Lower lobe of right lung (tissue), 2 donors: ENCODE measurements around the gene NLRP10. TPM values are rescaled to one million over a fixed set of nuclear protein-coding genes. Genes with fewer than 3 reads are reported as not detected.

Experiments
- ATAC-seq, 2 donors: fragments of 200-7000 bp; cut with Tn5 transposase; one replicate each; pipeline ENCODE4 v1.9.1; 2020 to 2022; ENCODE audit warnings: mild to moderate bottlenecking in 2 of 2, moderate library complexity in 2 of 2
- DNase-seq: peaks from one replicate; pipeline ENCODE4 v3.0.0-alpha.2; 2020
- H3K27ac ChIP-seq: fragments of 200-600 bp; one replicate; pipeline ENCODE4 v1.8.0; 2022
- H3K27me3 ChIP-seq: fragments of 200-600 bp; one replicate; pipeline ENCODE4 v1.8.0; 2022; ENCODE audit warnings: low read depth
- H3K36me3 ChIP-seq: fragments of 200-600 bp; one replicate; pipeline ENCODE4 v1.8.0; 2022; ENCODE audit warnings: mild to moderate bottlenecking
- H3K4me1 ChIP-seq: fragments of 200-600 bp; one replicate; pipeline ENCODE4 v1.8.0; 2022
- H3K4me3 ChIP-seq: fragments of 200-600 bp; one replicate; pipeline ENCODE4 v1.8.0; 2022; ENCODE audit warnings: mild to moderate bottlenecking
- H3K9me3 ChIP-seq: fragments of 200-600 bp; one replicate; pipeline ENCODE4 v1.8.0; 2022
- intact Hi-C: fragments of 100-400 bp; cut with DNase I; formaldehyde crosslinking; loops from one replicate; pipeline ENCODE4 v1.11.0; 2022
- total RNA-seq: library from RNA; stranded (reverse); fragmentation: NEBNext Ultra II Directional; extraction: Animal tissue kit (Norgen Biotek cat#: 25700); gene quantifications from one replicate; pipeline ENCODE4 v1.2.1, GENCODE V29; 2021
- TF ChIP-seq, protein P1 (sequence below): fragments of 200-600 bp; IDR thresholded peaks from one replicate; pipeline ENCODE4 v1.8.0; 2022; ENCODE audit warnings: antibody characterized with exemption, mild to moderate bottlenecking
- donor health status: DM: no; HTN: yes; CAD: no; lungs with severe emphysema.

Gene NLRP10
- total RNA-seq, 1 donor from 2014 or later, result not detected

- H3K4me1 ChIP-seq, result no peaks in the 10 kb centered on the region
- H3K27me3 ChIP-seq, result no peaks in the 10 kb centered on the region
- H3K9me3 ChIP-seq, result no peaks in the 10 kb centered on the region
- TF ChIP-seq, protein P1, sequence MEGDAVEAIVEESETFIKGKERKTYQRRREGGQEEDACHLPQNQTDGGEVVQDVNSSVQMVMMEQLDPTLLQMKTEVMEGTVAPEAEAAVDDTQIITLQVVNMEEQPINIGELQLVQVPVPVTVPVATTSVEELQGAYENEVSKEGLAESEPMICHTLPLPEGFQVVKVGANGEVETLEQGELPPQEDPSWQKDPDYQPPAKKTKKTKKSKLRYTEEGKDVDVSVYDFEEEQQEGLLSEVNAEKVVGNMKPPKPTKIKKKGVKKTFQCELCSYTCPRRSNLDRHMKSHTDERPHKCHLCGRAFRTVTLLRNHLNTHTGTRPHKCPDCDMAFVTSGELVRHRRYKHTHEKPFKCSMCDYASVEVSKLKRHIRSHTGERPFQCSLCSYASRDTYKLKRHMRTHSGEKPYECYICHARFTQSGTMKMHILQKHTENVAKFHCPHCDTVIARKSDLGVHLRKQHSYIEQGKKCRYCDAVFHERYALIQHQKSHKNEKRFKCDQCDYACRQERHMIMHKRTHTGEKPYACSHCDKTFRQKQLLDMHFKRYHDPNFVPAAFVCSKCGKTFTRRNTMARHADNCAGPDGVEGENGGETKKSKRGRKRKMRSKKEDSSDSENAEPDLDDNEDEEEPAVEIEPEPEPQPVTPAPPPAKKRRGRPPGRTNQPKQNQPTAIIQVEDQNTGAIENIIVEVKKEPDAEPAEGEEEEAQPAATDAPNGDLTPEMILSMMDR, result no peak
- DNase-seq (no peak), ATAC-seq (no peak)
- intact Hi-C loops, result no loop called here
- no peaks in the 10 kb centered on the region for H3K36me3 ChIP-seq
- no peak overlapping the region for H3K27ac ChIP-seq
- no peak overlapping the region for H3K4me3 ChIP-seq
These were observed 1.9 kb upstream of the NLRP10 start for GRCh38 chr11:7967097-7967496.

DNA sequence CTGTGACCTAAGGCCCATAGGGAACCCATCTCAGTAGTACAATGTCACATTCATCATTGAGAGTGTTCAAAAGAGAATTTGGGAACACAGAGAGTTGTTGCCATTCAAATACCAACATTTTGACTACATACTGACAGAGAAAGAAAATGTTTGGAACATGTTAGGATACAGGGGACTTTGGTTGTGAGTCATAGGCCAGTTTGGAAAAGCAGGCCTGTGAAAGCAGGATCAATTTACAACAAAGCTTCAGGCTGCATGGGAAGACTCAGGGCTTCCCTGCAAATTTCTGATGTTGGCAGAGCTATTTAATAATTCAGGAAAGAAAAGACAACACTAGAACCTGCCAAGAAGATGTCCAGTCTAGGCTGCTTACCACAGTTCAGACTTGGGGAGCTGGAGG, 374 bp downstream of the NLRP10 start:
- Histone ChIP-seq H3K9me3 (no peaks in the 10 kb centered on the region), H3K4me3 (no peak overlapping the region), H3K36me3 (no peaks in the 10 kb centered on the region), H3K4me1 (no peaks in the 10 kb centered on the region), H3K27ac (no peak overlapping the region), H3K27me3 (no peaks in the 10 kb centered on the region)
- TF ChIP-seq, protein P1, result no peak
- intact Hi-C loops, result no loop called here
- ATAC-seq (no peak), DNase-seq (no peak)

DNA sequence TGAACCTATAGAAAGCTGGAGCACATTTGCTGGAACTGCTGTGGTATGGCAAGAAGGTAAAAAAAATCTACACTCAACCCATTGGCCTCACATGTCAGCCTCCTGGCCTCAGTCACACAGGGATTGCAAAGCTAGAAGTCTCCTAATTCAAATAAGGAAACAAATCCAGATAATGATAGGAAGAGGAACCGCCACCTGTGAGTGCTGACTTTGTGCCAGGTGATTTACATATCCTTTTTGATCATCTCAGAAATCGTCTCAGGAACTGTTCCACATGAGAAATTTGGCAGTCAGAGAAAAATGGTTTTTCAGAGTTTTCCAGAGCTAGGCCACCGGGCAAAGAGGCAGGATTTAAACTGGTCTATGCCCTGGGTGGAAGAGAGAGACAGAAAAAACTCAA, 986 bp downstream of the NLRP10 start:
- Histone ChIP-seq H3K9me3 (no peaks in the 10 kb centered on the region), H3K4me1 (no peaks in the 10 kb centered on the region), H3K4me3 (no peak overlapping the region), H3K27ac (no peak overlapping the region), H3K36me3 (no peaks in the 10 kb centered on the region), H3K27me3 (no peaks in the 10 kb centered on the region)
- DNase-seq (no peak), ATAC-seq (no peak)
- TF ChIP-seq, protein P1, result no peak
- intact Hi-C loops, result no loop called here

DNA sequence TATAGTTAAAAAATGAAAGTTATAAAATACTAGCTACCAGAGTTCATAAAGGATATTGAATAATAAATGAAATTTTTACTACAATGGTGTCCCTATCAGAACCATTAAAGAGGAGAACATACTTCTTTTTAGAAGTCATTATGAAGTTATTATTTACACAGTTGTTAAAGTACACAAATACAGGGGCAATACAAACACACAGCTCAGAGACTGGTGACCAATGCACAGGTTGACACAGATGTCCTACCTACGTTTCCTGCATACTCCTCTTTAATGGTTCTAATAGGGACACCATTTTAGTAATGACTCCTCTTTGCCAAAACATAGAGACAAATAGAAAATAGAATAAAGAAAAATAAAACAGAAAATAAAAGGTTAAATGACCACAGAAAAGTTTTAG, 10.1 kb downstream of the NLRP10 start:
- Histone ChIP-seq H3K27ac (no peak overlapping the region), H3K4me3 (no peak overlapping the region), H3K27me3 (no peaks in the 10 kb centered on the region), H3K4me1 (no peaks in the 10 kb centered on the region), H3K36me3 (no peaks in the 10 kb centered on the region), H3K9me3 (peaks cover 6% of the 10 kb centered on the region)
- intact Hi-C loops, result no loop called here
- no peak for DNase-seq
- TF ChIP-seq, protein P1, result no peak
- ATAC-seq, result no peak

- Histone ChIP-seq H3K27ac (no peak overlapping the region), H3K9me3 (no peaks in the 10 kb centered on the region), H3K27me3 (no peaks in the 10 kb centered on the region), H3K36me3 (no peaks in the 10 kb centered on the region), H3K4me3 (no peak overlapping the region), H3K4me1 (no peaks in the 10 kb centered on the region)
- intact Hi-C loops, result no loop called here
- DNase-seq (no peak), ATAC-seq (no peak)
- TF ChIP-seq, protein P1, result no peak
These were observed 15.3 kb downstream of the NLRP10 start for GRCh38 chr11:7949934-7950333.

DNA sequence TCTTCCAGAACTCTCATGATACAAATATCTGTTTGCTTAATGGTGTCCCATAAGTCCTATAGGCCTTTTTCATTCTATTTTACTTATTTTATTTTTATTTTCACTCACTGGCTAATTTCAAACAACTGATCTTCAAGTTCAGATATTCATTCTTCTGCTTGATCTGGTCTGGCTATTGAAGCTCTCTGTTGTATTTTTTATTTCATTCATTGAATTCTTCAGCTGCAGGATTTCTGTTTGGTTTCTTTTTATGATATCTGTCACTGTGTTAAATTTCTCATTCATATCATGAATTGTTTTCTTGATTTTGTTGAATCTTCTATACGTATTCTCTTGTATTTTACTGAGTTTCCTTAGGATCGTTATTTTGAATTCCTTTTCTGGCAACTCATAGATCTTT, 21.1 kb downstream of the NLRP10 start:
- no peak overlapping the region for H3K4me3 ChIP-seq
- H3K4me1 ChIP-seq, result no peaks in the 10 kb centered on the region
- DNase-seq, result no peak
- no peaks in the 10 kb centered on the region for H3K27me3 ChIP-seq
- TF ChIP-seq, protein P1, result no peak
- intact Hi-C loops, result no loop called here
- ATAC-seq, result no peak
- H3K36me3 ChIP-seq, result no peaks in the 10 kb centered on the region
- no peak overlapping the region for H3K27ac ChIP-seq
- H3K9me3 ChIP-seq, result peaks cover 21% of the 10 kb centered on the region
